HG03139 (cell line): Measurements from ENCODE around the gene CDC25C.
A peak's percentile ranks its signal among the peaks of the same experiment; 100 is the strongest.

Experiments used
- ATAC-seq: cut with Tn5 transposase; IDR thresholded peaks from one replicate; pipeline ENCODE4 v1.9.1; 2021; ENCODE audit not compliant: unreplicated experiment

The CDC25C gene

GRCh38 chr5:138331449-138332368 lies at the start of gene CDC25C:
Gene CDC25C (minus strand): TSS chr5:138331804. CDS start chr5:138331180, 624 bp downstream.
- peak; percentile 98 for ATAC-seq

- ATAC-seq: no peak
Measured at GRCh38 chr5:138372653-138373052, 41.0 kb upstream of the CDC25C start.

DNA sequence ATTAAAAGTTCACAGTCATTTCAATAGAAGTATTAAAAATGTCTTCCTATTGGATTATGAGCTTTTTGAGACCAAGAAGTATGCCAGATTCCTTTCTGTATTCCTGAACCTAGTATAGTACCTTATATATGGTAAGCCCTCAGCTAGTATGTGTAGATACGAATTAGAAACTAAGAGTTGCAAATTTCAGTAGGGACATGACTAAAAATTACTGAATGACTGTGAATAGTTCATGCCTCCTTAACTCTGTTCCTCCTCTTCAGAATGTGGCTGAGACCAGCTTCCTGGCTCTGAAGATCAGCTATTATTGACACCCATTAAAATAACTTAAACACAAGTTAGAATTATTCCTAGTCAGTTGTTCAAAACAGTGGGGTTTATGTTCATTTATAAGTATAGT lies 40.6 kb upstream of the CDC25C start:
- no peak for ATAC-seq

- no peak for ATAC-seq
Measured at GRCh38 chr5:138371454-138371853, 39.9 kb upstream of the CDC25C start.

- ATAC-seq: no peak
Measured at GRCh38 chr5:138370537-138370936, 38.9 kb upstream of the CDC25C start.

- no peak for ATAC-seq
Measured at GRCh38 chr5:138369706-138370105, 38.1 kb upstream of the CDC25C start.

GRCh38 chr5:138369261-138369660 lies 37.7 kb upstream of the CDC25C start:
- no peak for ATAC-seq

DNA sequence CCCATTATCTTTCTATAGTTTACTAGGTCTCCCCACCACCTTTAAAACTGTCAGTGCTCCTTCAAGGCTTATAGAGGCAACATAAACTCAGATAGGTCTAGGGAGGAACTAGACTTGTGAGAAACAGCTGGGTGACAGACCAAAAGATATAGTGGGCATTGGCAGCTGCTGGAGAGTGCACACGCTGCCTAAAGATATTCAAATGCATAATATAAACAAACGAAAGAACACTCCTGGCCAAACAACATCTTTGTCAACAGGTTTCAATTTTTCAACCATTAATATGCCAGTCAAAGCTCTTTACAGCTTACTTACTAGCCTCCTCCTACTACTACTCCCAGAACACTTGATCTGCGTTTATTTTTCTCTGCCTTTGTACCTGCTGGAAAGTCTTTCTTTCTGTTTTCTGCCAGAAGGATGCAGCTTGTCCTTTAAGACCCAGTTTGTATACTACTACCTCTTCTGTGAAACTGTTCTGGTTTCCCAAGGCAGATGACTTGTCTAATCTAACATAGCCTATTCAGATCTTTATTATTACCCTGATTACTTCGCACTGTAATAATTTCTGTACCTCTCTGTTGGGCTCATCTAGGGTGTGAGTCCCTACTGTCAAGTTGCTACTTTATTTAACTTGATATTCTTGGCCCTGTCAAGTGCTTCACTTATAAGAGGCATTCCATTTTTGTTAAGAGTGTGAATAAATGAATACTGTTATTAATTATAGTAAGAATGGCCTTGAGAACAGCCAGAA lies 35.2 kb upstream of the CDC25C start:
- no peak for ATAC-seq

DNA sequence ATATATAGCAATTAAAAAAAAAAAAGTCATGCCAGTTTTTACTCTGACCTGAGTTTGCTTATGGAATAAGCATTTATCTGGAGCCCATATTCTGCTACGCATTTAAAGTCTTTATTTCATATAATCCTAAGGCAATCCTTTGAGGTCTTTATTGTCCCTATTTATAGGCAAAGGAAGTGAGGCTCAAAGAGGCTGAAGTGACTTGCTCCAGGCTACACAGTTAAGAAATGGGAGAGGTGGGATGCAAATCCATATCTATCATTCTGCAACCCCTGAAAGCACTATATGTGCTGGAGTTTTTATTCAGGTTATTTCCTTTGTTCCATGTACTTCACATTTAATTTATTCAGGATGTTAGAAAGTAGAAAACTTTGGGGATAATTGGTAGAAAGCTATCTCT lies 33.0 kb upstream of the CDC25C start:
- ATAC-seq: no peak

GRCh38 chr5:138360941-138361452 lies 29.4 kb upstream of the CDC25C start:
- no peak for ATAC-seq

- no peak for ATAC-seq
Measured at GRCh38 chr5:138359621-138360020, 28.0 kb upstream of the CDC25C start.

DNA sequence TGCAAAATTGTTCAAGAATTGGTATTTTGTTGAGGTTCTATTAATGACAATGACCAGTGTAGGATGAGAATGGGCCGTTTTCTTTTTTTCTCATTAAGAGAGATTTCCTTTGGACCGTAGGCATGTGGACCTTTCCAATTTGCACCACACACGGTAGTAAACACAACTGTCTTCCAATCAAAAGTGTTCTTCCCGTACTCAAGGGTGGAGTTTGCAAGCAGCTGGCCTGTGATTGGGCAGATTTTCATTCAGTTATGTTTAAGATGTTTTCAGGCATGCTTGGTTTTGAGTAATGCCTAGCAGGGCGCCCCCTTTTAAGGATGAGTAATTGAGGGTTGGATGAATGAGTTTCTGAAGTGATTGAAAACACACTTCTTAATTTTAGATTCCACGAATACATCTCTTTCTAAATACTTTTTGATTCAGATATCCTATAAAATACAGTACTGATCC lies 23.3 kb upstream of the CDC25C start:
- peak; percentile 30 for ATAC-seq

- ATAC-seq: no peak
Measured at GRCh38 chr5:138354387-138354786, 22.8 kb upstream of the CDC25C start.

DNA sequence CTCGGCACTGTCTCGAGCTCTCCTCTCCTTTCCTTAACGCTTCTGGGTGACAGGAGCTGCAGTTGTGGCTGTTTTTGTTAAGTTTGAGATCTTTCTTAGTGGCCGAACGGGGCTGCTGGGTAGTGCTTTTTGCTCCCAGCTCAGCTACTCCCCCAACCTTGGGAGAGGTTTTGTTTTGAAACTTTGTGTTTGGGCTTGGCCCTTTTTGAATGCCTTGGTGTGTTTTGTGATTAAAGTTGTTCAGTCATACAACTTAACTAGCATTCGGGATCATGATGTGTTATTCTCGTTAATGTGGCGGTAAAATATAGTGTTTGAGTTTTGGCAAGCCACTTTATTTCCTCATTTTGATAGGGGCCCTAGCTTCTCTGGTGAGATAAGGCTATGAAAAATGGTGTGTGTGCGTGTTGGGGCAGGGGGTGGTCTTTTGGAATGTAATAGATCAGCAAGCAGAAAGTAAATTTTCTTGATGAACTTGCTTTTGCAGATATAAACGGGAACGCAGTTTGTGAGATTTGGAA lies 22.0 kb upstream of the CDC25C start:
- ATAC-seq: no peak

DNA sequence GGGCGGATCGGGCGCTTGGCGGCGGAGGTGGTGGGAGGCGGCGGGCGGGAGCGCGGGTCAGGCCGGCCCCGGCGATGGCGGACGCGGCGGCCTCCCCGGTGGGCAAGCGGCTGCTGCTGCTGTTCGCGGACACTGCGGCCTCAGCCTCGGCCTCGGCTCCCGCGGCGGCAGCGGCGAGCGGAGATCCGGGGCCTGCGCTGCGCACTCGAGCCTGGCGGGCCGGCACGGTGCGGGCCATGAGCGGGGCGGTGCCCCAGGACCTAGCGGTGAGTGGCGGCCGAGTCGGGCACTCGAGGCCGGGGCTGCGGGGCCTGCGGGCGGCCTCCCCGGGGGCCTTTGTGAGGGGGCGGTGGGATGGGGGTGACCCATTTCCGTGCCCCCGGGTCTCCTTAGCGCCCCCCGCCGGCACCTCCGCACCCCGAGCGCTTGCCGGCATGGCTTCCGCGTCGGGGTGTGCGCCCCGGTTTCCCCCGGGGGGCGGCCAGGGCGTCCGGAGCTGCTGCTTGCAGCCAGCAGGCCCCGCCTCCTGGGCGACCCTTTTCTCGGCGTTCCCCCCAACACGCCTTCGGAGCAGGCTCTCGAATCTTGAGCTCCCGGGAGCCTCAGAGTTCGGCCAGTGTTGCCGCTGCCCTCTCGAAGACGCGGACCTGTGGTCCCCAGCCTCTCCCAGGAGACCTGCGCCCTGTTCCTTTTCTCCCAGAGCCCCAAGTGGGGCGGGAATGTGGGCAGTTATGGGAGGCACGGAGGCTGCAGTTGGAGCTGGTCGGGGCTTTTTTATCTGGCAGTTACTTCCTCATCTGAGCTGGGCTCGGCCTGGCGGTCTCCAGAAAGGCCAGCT lies 21.3 kb upstream of the CDC25C start:
- peak; percentile 35 for ATAC-seq

GRCh38 chr5:138352071-138352721 lies 20.6 kb upstream of the CDC25C start, which contains the start of gene KDM3B:
Gene KDM3B (plus strand): TSS chr5:138352685. CDS start chr5:138352796, 111 bp downstream.
- peak; percentile 64 for ATAC-seq

- ATAC-seq: no peak
Measured at GRCh38 chr5:138351517-138351916, 19.9 kb upstream of the CDC25C start.

- ATAC-seq: no peak
Measured at GRCh38 chr5:138351056-138351455, 19.5 kb upstream of the CDC25C start.

- ATAC-seq: no peak
Measured at GRCh38 chr5:138350563-138350890, 18.9 kb upstream of the CDC25C start.
